Cerebellar nuclear complex (tissue), 1 donor: ENCODE measurements around the gene SYNGR3.

Experiments used
- DNase-seq, 2 experiments: peaks; one replicate each; lab custom pipeline; 2025; lab: John Stamatoyannopoulos, UW

Gene SYNGR3

DNA sequence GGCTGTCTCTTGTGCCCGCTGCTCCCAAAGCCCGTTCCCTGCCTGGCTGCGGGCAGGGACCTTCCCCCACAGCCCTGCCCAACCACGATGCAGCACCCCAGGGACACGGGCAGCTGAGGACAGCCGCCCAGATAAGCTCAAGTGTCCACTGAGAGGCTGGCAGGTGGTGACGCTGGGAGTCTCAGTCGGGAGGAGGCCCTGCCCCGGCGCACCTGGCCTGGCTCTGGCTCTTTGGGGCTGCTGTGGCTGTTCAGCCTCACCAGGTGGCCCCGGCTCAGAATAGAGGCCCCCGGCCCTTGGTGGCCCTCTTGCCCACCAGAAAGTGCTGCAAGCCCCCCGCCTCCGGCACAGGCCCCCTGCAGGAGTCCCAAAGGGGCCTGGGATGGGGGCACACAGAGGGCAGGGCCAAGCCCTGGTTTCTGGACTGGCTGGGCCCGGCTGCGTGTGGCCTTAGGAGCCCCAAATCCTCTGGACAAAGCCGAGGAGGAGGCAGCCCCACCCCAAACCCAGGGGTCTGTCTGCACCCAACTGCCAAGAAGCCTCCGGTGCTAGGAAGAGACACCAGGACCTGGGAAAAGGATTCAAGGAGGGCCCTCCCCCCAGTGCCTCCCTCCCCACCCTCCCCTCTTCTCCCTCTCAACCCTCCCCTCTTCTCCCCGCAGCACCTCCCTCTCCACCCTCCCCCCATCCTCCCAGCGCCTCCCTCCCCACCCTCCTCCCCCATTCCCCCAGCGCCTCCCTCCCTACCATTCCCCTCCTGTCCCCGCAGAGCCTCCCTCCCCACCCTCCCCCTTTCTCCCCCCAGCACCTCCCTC, 52.6 kb downstream of the SYNGR3 start:
- DNase-seq, result no peak

DNA sequence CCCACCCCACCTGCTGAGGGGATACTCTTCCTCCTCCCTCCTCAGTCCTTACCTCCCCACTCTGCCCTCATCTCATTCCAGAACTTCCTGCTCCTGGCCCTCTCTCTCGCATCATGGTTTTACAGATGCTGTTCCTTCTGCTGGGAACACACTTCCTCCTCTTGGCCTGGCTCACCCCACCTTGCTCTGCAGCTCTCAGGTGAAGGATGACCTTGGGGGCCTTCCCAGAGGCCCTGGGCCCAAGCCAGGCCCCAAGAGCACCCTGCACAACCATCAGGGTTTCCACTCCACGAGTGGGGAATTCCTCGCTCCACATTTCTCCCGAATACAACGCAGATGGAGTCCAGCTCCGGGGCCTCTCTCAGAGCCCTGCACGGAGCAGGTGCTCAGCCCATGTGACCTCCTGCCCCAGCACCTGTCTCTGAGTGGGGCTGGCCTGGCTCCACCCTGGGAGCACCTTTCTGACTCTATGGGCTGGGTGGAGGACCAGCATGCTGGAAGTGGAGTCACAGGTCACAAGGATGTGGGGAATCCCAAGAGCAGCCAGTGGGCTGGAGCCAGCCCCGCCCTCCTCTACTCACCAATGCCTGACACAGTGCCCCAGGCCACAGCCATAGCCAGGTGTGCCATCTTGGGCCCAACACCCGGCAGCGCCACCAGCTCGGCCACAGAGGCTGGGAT, 53.4 kb downstream of the SYNGR3 start:
- no peak for DNase-seq
